Fibroblast of lung (primary cell): ENCODE results near the gene MGLL. TPM values are rescaled to one million over a fixed set of nuclear protein-coding genes. Genes with fewer than 3 reads are reported as not detected.

Experiments used
- DNase-seq, 2 donors: peaks; one replicate each; pipeline versions ENCODE4 v3.0.0 to v3.0.0-alpha.2; 2010; ENCODE audit warnings: low read depth in 2 of 2
- H2AFZ ChIP-seq: 2 replicates; pipeline ENCODE4 v1.5.1; 2012; ENCODE audit warnings: low read length, control low read depth, inconsistent platforms
- H3K27ac ChIP-seq: 2 replicates; pipeline ENCODE4 v1.5.1; 2011; ENCODE audit warnings: low read length, control low read depth; ENCODE audit not compliant: insufficient read depth
- H3K27me3 ChIP-seq: 2 replicates; pipeline ENCODE4 v1.5.1; 2011; ENCODE audit warnings: mild to moderate bottlenecking, low read length; ENCODE audit not compliant: control insufficient read depth, insufficient read depth
- H3K36me3 ChIP-seq: 2 replicates; pipeline ENCODE4 v1.5.1; 2011; ENCODE audit warnings: low read length; ENCODE audit not compliant: control insufficient read depth, insufficient read depth
- H3K4me1 ChIP-seq: 2 replicates; pipeline ENCODE4 v1.5.1; 2011; ENCODE audit warnings: low read length; ENCODE audit not compliant: control insufficient read depth, insufficient read depth; ENCODE audit errors: extremely low read depth
- H3K4me2 ChIP-seq: 2 replicates; pipeline ENCODE4 v1.5.1; 2011; ENCODE audit warnings: low read length, control low read depth; ENCODE audit not compliant: insufficient read depth; ENCODE audit errors: extremely low read depth
- H3K4me3 ChIP-seq, 4 experiments: fragments of 200-600 bp in 1 of 4; sonication (generic) in 1 of 4; replicated peaks in 1 of 4; 2 replicates each; pipeline ENCODE4 v1.5.1; 2011 to 2016; ENCODE audit warnings: low read length in 4 of 4, low read depth in 3 of 4, mild to moderate bottlenecking in 3 of 4, control low read depth in 2 of 4, inconsistent platforms in 1 of 4, mixed read lengths in 1 of 4; ENCODE audit not compliant: insufficient read depth in 1 of 4; ENCODE audit errors: control extremely low read depth in 1 of 4
- H3K79me2 ChIP-seq: 2 replicates; pipeline ENCODE4 v1.5.1; 2012; ENCODE audit warnings: mild to moderate bottlenecking, low read length, inconsistent platforms; ENCODE audit not compliant: control insufficient read depth, insufficient read depth
- H3K9ac ChIP-seq: 2 replicates; pipeline ENCODE4 v1.5.1; 2011; ENCODE audit warnings: mild to moderate bottlenecking, low read length, control low read depth; ENCODE audit not compliant: insufficient read depth
- H3K9me3 ChIP-seq: 2 replicates; pipeline ENCODE4 v1.5.1; 2012; ENCODE audit warnings: low read depth, low read length; ENCODE audit not compliant: control insufficient read depth, insufficient read depth
- H4K20me1 ChIP-seq: 2 replicates; pipeline ENCODE4 v1.5.1; 2011; ENCODE audit warnings: low read length; ENCODE audit not compliant: control insufficient read depth, insufficient read depth; ENCODE audit errors: extremely low read depth
- EZH2 ChIP-seq: IDR thresholded peaks from 2 replicates; pipeline ENCODE4 v1.5.1; 2012; ENCODE audit warnings: low read length, control low read depth, mild to moderate bottlenecking; ENCODE audit errors: missing control alignments
- polyA plus RNA-seq, 2 donors: library from polyadenylated mRNA; depleted of rRNA in 1 of 2; stranded (reverse) in 1 of 2; unstranded in 1 of 2; fragments of >200 nt; gene quantifications; 2 replicates each; pipeline ENCODE4 v1.2.1, GENCODE V29; 2011 to 2012; ENCODE audit warnings: missing spikeins in 1 of 2
- total RNA-seq: library from RNA; depleted of rRNA; stranded (reverse); fragments of >200 nt; gene quantifications from 2 replicates; pipeline ENCODE4 v1.2.1, GENCODE V29; 2014
- TF ChIP-seq, protein P1 (sequence below), 2 donors: IDR thresholded peaks in 1 of 2; conservative IDR thresholded peaks in 1 of 2; 1 replicate in 1 of 2; 2 replicates in 1 of 2; pipeline ENCODE4 v1.5.1; 2011 to 2012; ENCODE audit warnings: low read length in 2 of 2, control low read depth in 1 of 2, inconsistent platforms in 1 of 2, low read depth in 1 of 2, mild to moderate bottlenecking in 1 of 2

The MGLL gene
- total and polyA plus RNA-seq, 2 donors (not counting 1 experiment from before 2014, with no cell fraction given) = 60.1 to 122 TPM

DNA sequence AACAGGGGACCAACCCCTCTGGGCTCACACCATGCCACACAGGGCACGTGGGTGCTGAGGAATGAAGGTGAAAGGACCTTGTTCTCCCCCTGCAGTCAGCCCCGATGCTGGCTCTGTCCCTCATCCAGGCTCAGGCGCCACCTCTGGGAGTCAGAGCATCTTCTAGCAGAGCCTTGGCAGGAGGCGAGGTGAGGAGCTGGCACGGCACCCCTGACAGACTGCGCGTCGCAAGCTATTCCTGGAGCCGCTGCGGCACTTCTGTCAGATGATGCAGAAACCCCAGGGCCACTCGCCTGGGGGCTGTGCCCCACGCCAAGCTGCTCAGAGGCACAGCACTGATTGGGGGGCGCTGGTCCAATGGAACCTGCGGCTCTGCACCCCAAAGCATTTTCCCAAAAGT, 62.0 kb downstream of the MGLL start:
- Histone ChIP-seq H2AFZ (no peak overlapping the region), H3K27me3 (no peaks in the 10 kb centered on the region), H3K79me2 (peaks cover 18% of the 10 kb centered on the region), H3K27ac (no peak overlapping the region), H3K4me2 (no peak overlapping the region), H3K9me3 (no peaks in the 10 kb centered on the region), H3K36me3 (peaks cover 5% of the 10 kb centered on the region), H4K20me1 (no peaks in the 10 kb centered on the region), H3K4me1 (peaks cover 24% of the 10 kb centered on the region), H3K9ac (no peak overlapping the region), H3K4me3 (no peak overlapping the region)
- DNase-seq = no peak
- TF ChIP-seq, protein P1, sequence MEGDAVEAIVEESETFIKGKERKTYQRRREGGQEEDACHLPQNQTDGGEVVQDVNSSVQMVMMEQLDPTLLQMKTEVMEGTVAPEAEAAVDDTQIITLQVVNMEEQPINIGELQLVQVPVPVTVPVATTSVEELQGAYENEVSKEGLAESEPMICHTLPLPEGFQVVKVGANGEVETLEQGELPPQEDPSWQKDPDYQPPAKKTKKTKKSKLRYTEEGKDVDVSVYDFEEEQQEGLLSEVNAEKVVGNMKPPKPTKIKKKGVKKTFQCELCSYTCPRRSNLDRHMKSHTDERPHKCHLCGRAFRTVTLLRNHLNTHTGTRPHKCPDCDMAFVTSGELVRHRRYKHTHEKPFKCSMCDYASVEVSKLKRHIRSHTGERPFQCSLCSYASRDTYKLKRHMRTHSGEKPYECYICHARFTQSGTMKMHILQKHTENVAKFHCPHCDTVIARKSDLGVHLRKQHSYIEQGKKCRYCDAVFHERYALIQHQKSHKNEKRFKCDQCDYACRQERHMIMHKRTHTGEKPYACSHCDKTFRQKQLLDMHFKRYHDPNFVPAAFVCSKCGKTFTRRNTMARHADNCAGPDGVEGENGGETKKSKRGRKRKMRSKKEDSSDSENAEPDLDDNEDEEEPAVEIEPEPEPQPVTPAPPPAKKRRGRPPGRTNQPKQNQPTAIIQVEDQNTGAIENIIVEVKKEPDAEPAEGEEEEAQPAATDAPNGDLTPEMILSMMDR (conservative IDR thresholded peaks at IDR 0.05 in 1 of 2, IDR thresholded peaks at IDR 0.05 in 1 of 2; ENCODE audit: low read depth in 1 of 2, low read length in 2 of 2) = no peak
- TF ChIP-seq EZH2 = no peak

DNA sequence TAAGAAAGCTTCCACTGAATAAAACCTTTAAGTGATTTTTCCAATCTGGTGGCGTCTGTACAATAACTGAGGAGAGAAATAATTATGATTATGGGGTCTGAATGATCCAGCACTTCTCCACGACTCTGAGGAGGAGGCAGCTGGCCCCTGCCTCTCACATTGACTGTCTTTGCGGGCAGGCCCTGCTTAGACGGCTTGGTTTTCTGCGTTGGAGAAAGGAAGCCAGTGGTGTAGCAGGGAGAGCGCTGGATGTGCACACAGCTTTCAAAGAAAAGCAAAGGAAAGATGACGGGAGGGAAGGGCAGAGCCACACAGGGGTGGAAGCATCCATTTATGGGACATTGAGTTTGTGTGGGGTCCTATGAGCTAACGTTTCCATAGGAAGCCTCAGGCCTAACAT, 62.5 kb downstream of the MGLL start:
- H3K9ac ChIP-seq = no peak overlapping the region
- H3K79me2 ChIP-seq = peaks cover 18% of the 10 kb centered on the region
- no peak overlapping the region for H3K27ac ChIP-seq

DNA sequence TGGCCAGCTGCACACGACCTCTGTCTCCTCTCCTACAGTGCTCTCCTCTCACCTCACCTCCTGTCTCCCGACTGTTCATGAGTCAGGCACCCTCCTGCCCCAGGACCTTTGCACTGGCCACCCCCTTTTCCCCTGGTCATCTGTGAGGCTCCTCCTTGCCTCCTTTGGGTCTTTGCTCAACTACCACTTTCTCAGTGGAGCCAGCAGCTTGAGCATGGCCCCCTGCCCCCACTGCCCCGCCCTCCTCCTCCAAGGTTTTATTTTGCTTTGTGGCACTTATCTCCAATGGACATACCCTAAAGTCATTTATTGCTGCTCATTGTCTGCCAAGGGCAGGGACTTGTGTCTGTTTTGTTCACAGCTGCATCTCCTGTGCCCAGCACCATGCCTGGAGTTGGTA, 64.3 kb downstream of the MGLL start:
- Histone ChIP-seq H3K36me3 (peaks cover 5% of the 10 kb centered on the region), H4K20me1 (no peaks in the 10 kb centered on the region), H3K4me1 (peaks cover 13% of the 10 kb centered on the region), H3K27me3 (no peaks in the 10 kb centered on the region), H3K4me3 (no peak overlapping the region), H3K9me3 (no peaks in the 10 kb centered on the region), H2AFZ (no peak overlapping the region), H3K9ac (no peak overlapping the region), H3K27ac (no peak overlapping the region), H3K4me2 (no peak overlapping the region), H3K79me2 (peaks cover 8% of the 10 kb centered on the region)
- no peak for DNase-seq
- TF ChIP-seq, protein P1 (conservative IDR thresholded peaks at IDR 0.05 in 1 of 2, IDR thresholded peaks at IDR 0.05 in 1 of 2; ENCODE audit: low read depth in 1 of 2, low read length in 2 of 2) = no peak
- TF ChIP-seq EZH2 = no peak

More for the DNA sequence above, 62.5 kb downstream of the MGLL start:
- TF ChIP-seq EZH2 = no peak
- TF ChIP-seq, protein P1 (conservative IDR thresholded peaks at IDR 0.05 in 1 of 2, IDR thresholded peaks at IDR 0.05 in 1 of 2; ENCODE audit: low read depth in 1 of 2, low read length in 2 of 2) = no peak
- Histone ChIP-seq H2AFZ (no peak overlapping the region), H3K36me3 (peaks cover 5% of the 10 kb centered on the region), H3K4me2 (no peak overlapping the region), H3K9me3 (no peaks in the 10 kb centered on the region), H3K4me3 (no peak overlapping the region), H4K20me1 (no peaks in the 10 kb centered on the region), H3K4me1 (peaks cover 20% of the 10 kb centered on the region), H3K27me3 (no peaks in the 10 kb centered on the region)
- DNase-seq = no peak
